CD4-positive, alpha-beta T cell treated with Interleukin-4 for 4 hours (primary cell): Measurements from ENCODE around the gene AKT2.
"Not testable (repeated sequence)": the region's sequence is repeated elsewhere in the genome, so short reads cannot be mapped to it uniquely, and the experiment has no call there.

ENCODE experiments used
- DNase-seq: peaks from one replicate; pipeline ENCODE4 v3.0.0-alpha.2; 2020

Gene AKT2

DNA sequence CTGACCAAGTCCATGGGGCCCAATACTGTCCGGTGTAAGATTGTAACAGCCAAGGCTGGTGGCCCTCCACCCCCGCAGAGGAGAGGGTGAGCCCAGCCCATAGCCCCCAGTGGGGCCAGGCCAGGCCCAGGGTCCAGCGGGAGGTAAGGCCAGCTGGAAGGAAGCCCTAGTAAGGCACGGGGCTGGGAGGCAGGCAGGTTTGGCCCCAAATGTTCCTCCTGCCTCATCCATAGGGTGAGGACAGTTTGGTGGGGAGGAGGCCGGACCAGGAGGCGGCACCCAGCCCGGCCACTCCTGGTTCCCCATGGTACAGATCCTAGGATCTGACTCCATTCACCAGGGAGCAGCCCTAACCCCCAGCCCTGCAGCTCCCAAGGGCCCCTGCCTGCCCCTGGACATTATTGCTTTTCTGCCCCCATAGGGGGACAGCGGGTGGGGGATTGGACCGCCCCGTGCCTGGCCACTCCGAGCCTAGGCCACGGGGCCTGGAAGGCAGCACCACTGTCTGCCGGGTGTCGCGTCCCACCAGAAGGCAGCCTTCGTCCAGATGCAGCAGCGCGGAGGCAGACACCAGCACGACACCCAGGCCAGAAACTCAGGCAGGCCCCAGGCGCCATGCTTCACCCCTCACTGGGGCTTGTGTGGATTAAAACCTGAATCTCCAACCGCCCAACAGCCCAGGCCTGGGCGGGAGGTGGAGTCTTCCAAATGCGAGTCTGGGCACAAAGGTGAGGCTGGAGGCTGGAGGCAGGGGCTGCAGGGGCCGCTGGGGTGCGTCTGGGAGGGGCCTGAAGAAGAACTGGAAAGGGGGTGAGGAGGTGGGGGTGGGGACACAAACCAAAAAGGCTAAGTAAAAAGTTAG, 52.0 kb downstream of the AKT2 start:
- DNase-seq: no peak

DNA sequence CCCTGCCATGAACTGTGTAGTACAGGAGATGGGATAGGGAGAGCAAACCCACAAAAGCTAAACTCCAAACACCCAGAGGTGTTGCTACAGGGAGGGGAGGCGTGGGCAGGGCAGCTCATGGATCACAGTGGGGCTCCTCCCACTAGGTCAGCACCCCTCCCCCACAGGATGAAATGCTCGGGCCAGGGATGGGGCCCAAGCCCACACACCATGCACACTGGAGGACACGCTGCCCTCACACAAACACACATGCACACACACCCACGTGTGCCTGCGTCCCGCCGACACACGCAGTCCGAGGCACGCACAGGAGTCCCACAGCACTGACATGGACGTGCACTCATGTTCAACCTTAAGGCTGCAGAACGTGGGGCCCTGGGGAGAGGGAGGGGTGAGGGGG, 52.7 kb downstream of the AKT2 start:
- no peak for DNase-seq

DNA sequence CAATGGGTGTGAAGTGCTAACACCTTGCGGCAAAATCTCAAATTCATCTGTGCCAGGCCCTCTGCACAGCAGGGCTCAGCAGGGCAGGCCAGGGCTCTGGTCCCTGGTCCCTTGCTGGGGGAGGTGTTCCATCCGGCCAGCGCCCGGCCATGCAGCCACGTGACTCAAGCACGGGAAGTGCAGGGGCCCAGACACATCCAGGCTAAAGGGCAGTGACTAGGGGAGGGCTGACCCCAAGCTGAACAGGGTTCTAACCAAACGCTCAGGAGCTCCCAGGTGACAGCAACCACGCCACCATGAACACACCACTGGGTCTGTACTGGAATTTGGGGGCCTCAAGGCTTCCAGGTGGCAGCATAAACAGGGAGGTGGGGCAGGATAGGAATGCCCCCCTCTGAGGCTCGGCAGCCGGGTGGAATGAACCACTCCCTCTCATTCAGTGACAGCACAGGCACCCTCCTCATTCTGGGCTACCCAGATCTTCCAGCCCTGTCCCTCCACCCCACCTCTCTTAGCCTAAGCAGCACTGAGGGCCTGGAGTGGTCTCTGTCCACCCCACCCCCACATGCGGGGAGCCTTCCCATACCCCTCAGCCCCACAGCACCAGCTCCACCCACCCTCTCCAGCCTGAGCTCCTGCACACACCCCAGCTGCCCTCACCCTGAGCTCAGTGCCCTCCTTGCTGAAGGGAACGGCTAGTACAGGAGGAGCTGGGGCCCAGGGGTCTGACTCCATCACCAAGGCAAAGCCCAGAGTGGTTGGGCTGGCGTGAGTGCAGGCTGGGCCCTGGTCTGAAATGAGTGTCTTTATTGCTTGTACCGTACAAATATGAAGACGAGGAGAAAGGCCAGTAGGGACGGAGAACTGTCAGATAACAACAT, 53.4 kb downstream of the AKT2 start:
- DNase-seq: no peak

DNA sequence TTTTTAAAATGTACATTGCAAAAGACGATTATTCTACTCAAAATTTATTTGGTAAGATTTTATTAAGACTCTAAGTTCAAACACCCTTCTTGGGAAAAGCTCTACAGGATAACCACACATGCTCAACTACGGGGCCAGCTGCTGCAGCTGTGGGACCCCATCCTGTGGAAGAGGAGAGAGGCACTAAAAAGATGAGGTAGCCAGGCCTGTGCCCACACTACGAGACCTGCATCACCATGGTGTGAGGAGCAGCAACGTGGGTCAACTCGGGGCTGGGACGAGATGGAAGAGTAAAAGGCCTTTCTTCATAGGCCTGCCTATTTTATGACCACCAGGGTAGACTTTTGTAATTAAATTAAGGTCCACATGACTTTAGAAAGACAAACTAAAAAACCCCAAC, 54.1 kb downstream of the AKT2 start:
- DNase-seq: no peak

DNA sequence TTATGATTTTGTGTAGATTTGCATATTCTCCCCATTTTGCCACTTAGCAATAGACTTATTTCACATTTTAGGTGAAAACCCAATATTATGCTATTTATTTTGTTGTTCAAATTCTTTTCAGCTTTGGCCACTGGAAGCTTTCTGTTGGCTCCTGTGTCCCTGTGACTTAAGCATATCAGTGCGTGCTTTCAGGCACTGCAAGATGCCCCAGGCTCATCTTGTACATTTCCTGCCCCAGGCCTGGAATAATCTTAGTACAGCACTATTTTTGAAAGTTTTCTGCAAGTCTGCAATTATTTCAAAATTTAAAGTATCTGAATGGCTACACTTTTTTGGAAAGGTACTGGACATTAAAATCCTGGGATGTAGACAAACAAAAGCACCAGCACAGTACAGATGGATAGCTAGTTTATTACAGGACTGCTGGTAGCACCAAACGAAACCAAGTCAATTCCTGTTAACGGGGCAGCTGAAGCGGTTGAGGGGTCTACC, 55.2 kb downstream of the AKT2 start:
- DNase-seq: no peak

DNA sequence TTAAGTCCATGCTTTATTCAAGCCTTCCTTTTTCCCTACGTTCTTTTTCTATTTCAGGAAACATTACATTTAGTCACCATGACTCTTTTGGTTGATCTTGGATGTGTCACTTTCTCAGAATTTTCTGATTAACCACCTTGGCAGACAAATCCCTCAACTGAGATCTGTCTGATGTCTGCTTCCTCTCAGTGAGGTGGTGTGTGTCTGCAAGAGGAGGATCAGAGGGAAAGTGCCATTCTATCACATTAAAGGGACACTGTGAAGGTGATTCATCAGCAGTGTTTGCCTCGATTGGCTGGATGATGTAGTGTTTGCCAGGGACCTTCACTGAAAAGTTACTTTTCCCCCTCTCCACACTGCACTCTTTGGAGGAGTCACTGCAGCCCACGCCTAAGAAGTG, 55.7 kb downstream of the AKT2 start:
- DNase-seq: peak; percentile 53

DNA sequence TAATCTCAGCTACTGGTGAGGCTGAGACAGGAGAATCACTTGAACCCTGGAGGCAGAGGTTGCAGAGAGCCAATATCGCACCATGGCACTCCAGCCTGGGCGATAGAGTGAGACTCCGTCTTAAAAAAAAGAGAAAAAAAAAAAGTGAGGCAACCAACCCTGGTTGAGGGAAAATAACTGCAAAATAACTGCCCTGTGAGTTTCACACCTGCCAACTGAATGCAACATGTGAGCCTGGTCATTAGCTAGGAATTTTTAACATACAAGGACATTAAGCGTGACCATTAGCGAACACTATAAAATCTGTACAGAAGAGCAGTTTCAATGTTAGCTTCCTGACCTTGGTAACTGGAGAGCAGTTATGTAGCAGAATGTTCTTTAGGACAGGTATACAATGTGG, 56.3 kb downstream of the AKT2 start:
- no peak for DNase-seq

DNA sequence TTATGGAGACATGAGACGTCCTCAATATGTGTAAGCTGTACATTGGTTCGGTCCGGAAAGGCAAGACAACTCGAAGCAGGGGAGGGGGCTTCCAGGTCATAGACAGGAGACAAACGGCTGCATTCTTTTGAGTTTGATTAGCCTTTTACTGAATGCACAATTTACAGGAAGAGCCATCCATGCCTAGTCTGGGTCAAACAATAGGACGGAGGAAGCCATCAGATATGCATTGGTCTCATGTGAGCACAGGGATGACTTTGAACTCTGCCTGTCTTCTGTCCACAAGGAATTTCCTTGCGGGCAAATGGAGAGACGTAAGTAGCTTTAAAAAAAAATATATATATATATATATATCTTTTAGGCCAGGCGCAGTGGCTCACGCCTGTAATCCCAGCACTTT, 56.8 kb downstream of the AKT2 start:
- DNase-seq: no peak

DNA sequence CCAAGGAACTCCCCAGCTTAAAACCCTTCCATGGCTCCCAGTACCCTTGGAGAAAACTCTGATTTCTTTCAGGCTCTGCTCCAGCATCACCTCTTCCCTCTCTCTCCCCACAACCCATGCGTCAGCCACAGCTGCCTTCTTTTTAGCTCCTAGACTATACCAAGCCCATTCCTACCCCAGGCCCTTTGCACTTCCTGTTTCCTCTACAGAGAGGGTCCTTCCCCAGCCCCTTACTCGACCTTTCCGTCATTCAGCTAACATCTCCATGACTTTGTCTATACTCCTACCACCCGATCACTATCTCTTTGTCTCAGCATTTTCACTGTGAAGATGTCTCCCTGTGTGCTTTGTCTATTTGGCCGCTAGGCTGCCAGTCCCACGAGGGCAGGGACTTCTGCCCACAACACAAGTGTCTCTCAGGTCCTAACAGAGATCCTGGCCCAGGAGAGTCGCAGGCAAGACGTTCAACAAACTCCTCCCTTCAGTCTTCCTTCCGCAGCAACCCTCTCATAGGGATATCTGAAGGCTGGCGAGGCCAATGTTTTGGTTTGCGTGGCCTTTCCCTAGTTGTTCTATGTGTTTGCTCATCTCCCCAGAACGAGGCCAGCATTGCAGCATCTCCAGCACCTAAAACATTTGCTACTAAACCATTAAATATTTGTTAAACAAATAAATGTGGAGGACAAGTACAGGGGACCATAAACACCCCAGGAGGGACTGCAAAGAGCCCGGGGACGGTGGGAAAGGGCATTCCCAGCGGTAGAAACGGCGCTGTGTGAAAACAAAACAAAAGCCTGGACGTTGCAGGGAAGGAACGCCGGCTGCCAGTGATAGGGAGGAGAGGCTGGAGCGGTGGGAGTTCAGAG, 59.5 kb downstream of the AKT2 start:
- no peak for DNase-seq

DNA sequence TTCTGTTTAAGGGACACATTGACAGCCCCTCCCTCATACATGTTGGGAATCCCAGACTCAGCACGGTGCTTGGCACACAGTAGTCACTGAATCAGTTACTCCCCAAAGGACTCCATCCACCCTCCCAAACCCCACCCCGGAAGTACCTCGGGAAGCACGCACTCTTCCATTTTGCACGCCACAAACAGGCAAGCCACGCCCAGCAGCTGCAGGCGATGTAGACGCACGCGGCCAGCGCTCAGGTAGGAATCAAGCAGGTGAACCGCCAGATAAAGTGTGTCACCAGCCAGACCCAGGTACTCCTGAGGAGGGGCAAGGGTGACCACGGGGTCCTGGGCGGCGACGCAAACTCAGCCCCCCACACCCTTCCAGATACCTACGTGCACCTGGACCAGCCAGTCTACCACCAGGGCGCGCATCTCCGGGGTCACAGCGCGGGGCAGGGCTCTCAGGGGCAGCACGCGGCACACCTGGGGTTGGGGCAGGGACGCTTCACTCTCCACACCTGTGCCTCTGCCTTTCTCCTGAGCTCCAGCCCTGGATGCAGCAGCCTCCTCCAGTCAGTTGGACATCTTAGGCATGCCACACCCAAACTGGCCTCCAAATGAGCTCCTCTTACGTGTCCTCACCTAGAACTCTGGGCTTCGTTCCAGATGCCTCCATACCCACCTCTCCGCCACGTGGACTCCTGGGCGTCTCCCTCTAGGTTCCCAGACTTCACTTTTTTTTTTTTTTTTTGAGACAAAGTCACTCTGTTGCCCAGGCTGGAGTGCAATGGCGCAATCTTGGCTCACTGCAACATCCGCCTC, 60.6 kb downstream of the AKT2 start:
- DNase-seq: no peak

DNA sequence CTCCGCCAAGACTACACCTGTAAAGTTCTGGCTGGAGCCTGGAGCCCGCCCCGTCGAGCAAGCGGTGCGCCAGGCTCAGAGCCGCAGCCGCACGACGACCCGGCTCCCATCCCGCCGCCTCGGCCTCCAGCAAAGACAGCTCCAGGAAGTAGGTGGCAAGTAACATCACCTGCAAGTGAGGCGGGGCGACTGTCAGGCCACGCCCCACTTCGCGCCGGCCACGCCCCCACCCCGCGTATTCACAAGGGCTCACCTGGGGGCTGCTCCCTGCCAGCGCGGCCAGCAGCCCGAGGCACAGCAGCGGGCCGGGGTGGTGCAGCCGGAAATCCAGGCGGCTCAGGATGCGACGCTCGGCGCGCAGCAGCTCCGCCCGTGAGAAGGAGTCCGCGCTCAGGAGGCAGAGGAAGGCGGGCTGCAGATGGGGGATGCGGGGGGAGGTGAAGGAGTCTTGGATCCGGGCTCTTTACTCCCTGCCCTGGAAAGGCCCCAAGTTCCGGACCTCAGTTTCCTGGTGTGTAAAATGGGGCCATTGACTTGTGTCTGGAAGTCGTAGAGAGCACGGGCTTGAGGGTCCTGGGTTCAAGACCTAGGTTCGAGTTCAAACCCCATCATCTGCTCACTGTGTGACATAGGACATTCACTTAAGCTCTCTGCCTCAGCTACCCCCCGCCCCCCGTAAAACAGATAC, 61.9 kb downstream of the AKT2 start:
- DNase-seq: no peak

DNA sequence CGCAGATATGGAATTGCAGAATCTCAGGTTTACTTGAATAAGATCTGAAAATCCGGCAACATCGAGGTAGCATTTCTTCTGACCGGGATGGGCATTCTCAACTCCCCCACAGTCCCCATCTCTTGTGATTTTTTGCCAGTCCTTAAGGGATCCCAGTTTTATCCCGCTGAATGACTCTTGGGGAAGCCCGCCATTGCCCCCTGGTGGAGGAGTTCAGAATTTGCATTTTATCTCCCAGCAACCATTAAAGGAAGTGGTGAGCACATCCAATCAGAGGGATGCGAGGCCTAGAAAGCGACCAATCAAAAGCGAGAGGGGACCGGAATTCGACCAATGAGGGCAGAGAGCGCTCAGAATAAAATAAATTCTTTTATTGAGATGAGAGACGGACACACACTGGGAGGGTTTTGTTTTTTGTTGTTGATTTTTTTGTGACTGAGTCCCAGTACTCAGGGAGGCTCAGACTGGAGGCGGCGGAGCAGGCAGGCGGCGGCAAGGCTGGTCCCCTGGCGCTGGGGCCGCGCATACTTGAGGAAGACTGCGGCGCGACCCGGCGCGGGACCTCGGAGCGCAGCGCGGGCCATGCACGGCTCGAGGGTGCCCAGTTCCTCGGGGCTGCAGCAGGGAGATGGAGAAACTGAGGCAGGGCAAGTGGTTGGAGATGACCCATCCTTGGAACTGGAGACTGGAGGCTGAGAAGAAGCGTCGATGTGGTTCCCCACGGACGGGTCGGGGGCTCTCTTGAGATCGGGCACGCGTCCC, 63.1 kb downstream of the AKT2 start:
- DNase-seq: peak; percentile 81

DNA sequence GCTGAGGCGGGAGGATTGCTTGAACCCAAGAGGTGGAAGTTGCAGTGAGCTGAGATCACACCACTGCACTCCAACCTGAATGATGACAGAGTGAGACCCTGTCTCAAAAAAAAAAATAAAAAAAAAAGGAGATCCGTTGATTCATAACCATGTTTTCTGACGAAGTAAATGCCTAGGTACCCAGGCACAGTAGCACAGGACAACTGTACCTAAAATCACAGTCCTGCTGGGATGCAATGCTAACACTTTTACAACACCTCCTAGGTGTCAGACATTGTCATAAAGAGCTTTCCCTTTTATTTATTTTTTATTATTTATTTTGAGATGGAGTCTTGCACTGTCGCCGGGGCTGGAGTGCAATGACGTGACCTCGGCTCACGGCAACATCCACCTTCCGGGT, 64.5 kb downstream of the AKT2 start:
- DNase-seq: no peak

DNA sequence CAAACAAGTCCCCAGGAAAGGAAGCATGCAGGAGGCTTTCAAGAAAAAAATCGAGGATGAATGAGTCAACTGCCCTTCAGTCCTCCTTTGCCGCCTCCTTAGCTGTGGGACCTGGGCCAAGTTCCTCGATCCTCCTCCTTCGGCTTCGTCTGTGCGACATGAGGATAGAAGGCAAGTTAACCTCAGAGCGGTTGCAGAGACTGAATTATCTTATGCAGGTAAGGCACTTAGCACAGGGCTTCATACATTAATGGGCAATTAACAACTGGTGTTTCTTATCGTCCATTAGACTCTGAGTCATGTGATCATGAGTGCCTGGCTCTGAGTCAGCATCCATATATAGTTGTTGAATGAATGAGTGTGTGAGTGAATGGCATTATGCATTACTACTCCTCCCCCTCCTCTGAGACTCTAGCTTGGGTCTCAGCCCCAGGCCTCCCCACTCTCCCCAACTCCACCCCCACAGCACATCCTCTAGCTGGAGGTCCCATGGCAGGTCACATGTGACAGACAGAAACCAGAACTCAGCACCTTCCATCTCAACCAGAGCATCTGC, 65.3 kb downstream of the AKT2 start:
- DNase-seq: no peak

DNA sequence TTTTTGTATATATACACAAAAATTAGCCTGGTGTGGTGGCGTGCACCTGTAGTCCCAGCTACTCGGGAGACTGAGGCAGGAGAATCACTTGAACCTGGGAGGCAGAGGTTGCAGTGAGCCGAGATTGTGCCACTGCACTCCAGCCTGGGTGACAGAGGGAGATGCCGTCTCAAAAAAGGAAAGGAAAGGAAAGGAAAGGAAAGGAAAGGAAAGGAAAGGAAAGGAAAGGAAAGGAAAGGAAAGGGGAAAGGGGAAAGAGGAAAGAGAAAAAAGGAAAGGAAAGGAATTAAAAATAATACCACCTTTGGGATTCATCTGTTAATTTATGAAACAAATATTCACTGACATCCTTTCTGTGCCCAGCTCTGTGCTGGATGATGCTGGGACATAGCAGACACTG, 66.1 kb downstream of the AKT2 start:
- not testable (repeated sequence) for DNase-seq

DNA sequence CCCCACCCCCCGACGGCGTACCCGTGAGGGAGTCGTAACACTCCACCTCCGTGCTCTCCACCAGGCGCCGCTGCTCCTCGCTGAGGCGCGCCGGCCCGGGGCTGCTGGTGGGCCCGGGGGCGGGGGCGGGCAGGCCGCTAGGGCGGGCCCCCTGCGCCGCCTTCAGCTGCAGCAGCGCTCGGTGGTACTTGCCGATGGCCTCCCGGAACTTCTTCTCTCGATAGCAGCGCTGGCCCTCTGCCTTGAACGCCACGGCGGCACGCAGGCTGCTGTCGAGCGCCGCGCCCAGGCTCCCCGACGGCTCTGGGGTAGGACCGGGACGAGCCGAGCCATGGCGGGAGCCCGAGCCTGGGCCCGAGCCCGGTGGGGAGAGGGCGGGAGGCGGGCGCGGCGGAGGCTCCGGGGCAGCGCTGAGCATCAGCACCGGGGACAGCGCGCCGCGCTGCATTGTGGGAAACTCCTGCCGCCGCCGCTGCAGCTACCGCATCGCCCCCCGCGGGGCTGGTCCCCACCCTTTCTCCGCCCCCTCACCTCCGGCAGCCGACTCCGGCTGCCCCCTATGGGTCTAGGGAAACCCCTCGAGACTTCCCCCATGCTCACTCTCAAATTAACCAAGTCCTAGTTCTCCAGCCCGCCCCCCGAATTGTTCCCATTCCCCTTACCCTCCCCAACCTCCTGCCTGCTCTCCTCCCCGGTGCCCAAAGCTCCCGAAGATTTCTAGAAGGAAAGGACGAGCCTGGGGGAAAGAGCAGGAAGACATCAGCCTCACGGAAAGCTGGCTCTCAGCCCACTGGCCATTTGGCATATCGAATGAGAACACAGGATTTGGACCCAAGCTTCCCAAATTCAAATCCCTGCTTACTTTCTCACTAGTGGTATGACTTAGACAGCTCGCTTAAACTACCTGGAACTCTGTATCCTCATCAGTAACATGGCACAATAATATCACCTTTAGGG, 66.9 kb downstream of the AKT2 start, which contains the start of gene TTC9B:
TTC9B (minus strand) TSS at position 451 of the 957 bp plus-strand sequence; CDS start at position 448, 3 bp downstream.
- no peak for DNase-seq

DNA sequence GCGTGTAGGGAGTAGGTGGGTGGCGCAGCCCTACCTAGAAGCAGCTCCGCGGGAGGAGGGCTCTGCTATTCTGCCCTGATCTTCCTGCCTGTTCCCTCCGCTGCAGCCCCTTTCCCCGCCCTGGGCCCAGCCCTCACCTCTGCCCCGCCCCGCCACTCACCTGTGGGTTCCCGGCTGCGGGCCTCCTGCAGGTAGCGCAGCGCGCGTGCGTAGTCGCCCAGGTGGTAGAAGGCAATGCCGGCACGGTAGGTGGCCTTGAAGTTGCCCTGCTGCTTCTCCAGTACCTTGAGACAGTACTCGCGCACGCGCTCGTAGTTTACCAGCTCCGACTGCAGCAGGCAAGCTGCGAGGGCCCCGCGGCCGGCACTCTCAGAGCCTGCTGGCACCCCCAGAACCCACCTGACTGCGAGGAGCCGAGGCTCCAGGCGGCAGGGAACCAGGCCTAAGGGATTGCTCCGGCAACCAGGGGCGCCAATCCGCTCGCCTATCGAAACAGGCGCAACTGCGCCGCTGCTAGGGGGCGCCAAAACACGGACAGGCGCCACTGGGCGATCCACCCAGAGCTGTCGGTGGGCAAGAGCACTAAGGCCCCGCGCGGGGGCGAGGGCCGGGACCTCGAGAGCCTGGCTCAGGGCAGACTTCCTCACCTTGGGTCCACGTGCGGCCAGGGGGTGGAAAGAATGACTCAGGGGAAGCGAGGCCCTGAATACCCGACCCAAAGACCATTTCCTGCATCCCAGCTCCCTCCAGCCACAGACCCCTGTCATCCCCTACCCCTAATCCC, 67.9 kb downstream of the AKT2 start:
- no peak for DNase-seq

DNA sequence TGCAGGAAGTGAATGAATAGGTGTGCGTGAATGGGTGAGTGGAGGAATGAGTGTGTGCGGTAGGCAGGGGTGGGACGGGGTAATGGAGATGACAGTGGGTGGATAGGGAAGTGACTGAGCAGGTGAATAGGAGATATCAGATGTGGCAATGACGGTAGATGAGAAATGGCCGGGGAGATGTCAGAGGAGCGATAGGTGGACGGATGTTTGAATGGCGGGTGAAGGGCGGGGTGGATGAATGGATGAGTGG, 68.4 kb downstream of the AKT2 start:
- DNase-seq: no peak
